ENCODE measurements around the gene SRR. TPM values are rescaled to one million over a fixed set of nuclear protein-coding genes. Genes with fewer than 3 reads are reported as not detected.

SRR gene
- total RNA-seq, 1 experiment from 2014 or later, result 52.3 TPM

DNA sequence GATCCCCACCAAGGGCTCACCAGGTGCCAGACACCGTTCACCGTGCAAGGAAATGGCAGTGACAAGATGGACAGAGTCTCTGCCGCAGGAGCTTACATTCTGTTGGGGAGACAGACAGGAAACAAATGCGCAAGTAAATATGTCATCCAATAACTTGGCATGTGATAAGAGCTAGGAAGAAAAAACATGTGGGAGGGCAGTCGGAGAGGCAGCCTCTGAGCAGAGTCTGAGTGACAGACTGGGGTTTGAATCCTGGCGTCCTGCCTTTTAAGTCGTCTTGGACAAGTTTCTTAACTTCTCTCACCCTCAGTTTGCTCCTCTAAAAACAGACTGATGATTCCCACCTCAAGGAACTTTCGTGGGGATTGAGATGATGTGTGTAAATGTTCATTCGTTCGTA, 40.8 kb downstream of the SRR start:
- no peaks in the 10 kb centered on the region for H3K36me3 ChIP-seq (ENCODE audit: low read depth)
- peaks cover 47% of the 10 kb centered on the region for H3F3A ChIP-seq (ENCODE audit: insufficient read depth, low read depth)
- DNase-seq, result no peak
- H3K4me2 ChIP-seq, result no peak overlapping the region
- H3K4me1 ChIP-seq (replicated peaks; ENCODE audit: insufficient read depth), result peaks cover 34% of the 10 kb centered on the region
- CTCF ChIA-PET, result no interaction called here
- H3K79me2 ChIP-seq (ENCODE audit: low read depth), result no peaks in the 10 kb centered on the region; the same call in 1 of the 2 replicates
- POLR2A ChIA-PET (ENCODE audit: unreplicated experiment), result no interaction called here
- intact Hi-C loops (cut with micrococcal nuclease; ENCODE audit: unreplicated experiment), result no loop called here
- no peak overlapping the region for H3K27ac ChIP-seq
- no peak overlapping the region for H3K4me3 ChIP-seq
- H3K9me3 ChIP-seq (ENCODE audit: insufficient read depth, low read depth), result no peaks in the 10 kb centered on the region
- TF ChIP-seq, protein P1, sequence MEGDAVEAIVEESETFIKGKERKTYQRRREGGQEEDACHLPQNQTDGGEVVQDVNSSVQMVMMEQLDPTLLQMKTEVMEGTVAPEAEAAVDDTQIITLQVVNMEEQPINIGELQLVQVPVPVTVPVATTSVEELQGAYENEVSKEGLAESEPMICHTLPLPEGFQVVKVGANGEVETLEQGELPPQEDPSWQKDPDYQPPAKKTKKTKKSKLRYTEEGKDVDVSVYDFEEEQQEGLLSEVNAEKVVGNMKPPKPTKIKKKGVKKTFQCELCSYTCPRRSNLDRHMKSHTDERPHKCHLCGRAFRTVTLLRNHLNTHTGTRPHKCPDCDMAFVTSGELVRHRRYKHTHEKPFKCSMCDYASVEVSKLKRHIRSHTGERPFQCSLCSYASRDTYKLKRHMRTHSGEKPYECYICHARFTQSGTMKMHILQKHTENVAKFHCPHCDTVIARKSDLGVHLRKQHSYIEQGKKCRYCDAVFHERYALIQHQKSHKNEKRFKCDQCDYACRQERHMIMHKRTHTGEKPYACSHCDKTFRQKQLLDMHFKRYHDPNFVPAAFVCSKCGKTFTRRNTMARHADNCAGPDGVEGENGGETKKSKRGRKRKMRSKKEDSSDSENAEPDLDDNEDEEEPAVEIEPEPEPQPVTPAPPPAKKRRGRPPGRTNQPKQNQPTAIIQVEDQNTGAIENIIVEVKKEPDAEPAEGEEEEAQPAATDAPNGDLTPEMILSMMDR (conservative IDR thresholded peaks at IDR 0.05), result no peak
- TF ChIP-seq EZH2 (IDR thresholded peaks at IDR 0.05; ENCODE audit: low read depth), result no peak
- H4K20me1 ChIP-seq (ENCODE audit: insufficient read depth), result no peaks in the 10 kb centered on the region
- H2AFZ ChIP-seq, result no peak overlapping the region
- BruUV-seq (replicated peaks), result no TSS peak
- H3K27me3 ChIP-seq (ENCODE audit: insufficient read depth, low read depth), result no peaks in the 10 kb centered on the region
- no peaks in the 10 kb centered on the region for H3K9me2 ChIP-seq (ENCODE audit: insufficient read depth)

DNA sequence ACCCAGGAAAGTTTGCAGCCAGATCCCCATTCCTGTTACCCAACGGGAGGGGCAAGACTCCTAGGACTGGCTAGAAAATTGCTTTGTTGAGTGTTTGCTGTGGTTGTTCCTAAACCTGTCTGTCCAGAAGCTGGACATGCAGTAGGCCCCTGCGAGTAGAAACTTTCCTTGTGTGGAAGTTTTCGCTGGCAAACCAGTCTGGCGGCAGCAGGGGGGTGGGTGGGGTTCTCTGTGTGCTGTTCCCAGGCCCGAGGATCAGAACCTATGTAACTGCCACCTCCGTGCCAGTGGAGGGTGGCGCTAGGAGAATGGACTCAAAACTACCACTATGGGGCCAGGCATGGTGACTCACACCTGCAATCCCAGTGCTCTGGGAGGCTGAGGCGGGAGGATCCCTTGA, 42.7 kb downstream of the SRR start:
- CTCF ChIA-PET, result interaction anchor here (0.6 to 1.0 kb wide), 3 partner anchors 8 to 39 kb away, joined by 3 to 6 read pairs (median 3); no protein-coding TSS in a partner anchor
- Histone ChIP-seq H3K9me2 (ENCODE audit: insufficient read depth) (no peaks in the 10 kb centered on the region), H3K36me3 (ENCODE audit: low read depth) (no peaks in the 10 kb centered on the region), H2AFZ (no peak overlapping the region), H3K4me3 (no peak overlapping the region), H3K4me1 (replicated peaks; ENCODE audit: insufficient read depth) (peaks cover 34% of the 10 kb centered on the region), H3K9me3 (ENCODE audit: insufficient read depth, low read depth) (no peaks in the 10 kb centered on the region), H3K79me2 (ENCODE audit: low read depth) (no peaks in the 10 kb centered on the region; the same call in 1 of the 2 replicates), H3K27ac (peak overlapping the region; percentile 77), H3F3A (ENCODE audit: insufficient read depth, low read depth) (peaks cover 48% of the 10 kb centered on the region), H3K27me3 (ENCODE audit: insufficient read depth, low read depth) (no peaks in the 10 kb centered on the region), H3K4me2 (peak overlapping the region; percentile 62), H4K20me1 (ENCODE audit: insufficient read depth) (no peaks in the 10 kb centered on the region)
- intact Hi-C loops (cut with micrococcal nuclease; ENCODE audit: unreplicated experiment), result loop anchor here (1.0 to 2.0 kb wide), 2 partner anchors 8 to 44 kb away; partner anchors contain the start of genes SMG6 and SRR
- POLR2A ChIA-PET (ENCODE audit: unreplicated experiment), result interaction anchor here (0.7 kb wide), 1 partner anchor 15 kb away, joined by 3 read pairs; no protein-coding TSS in a partner anchor
- no TSS peak for BruUV-seq (replicated peaks)
- DNase-seq, result peak; percentile 75 to 91
- TF ChIP-seq, protein P1 (conservative IDR thresholded peaks at IDR 0.05), result no peak
- TF ChIP-seq EZH2 (IDR thresholded peaks at IDR 0.05; ENCODE audit: low read depth), result no peak

DNA sequence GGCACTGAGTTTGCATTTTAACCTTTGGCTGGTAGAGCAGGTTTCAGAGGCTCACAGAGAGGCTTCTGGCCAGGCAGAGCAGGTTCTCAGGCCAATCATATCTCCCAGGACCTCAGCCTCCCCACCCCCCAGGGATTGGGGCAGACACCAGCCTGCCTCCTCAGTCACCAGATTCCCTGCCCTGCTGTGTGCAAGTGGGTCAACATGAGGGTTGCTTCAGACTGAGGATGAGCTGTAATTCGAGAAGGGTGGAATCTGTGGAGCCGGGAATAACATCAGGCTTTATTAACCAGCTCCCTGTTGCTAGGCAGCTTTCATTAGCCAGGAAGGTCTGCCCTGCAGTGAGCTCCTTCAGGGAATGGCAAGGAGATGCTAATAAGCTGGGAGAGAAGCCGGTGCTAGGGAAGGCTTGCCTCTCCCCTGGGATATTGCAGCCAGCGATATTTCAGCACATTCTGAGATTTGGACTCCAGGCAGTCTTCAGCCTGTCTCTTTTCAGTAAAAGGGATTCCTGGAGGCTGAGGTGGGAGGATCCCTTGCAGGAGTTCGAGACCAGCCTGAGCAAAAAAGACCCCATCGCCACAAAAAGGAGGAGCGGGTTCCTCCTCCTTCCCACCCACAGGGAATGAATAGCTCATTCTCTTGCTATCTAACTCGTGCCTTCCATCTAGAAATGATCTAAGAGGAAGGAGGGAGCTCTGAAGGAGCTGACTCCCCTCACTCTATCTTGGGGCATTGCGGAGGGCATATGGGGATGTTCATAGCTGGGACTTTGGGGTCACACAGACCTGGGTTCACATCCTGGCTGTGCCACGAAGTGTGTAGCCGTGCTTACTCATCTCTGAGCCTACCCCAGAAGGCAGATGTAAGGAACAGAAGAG, 44.3 kb downstream of the SRR start:
- peak overlapping the region; percentile 77 for H3K27ac ChIP-seq
- DNase-seq, result peak; percentile 93 to 95
- CTCF ChIA-PET, result interaction anchor here (0.6 to 1.4 kb wide), 5 partner anchors 10 to 1418 kb away, joined by 3 to 7 read pairs (median 4); no protein-coding TSS in a partner anchor

More for the DNA sequence above, 44.3 kb downstream of the SRR start:
- Histone ChIP-seq H3K4me2 (peak overlapping the region; percentile 62), H3K9me3 (ENCODE audit: insufficient read depth, low read depth) (no peaks in the 10 kb centered on the region), H3K4me3 (no peak overlapping the region), H3K4me1 (replicated peaks; ENCODE audit: insufficient read depth) (peaks cover 34% of the 10 kb centered on the region), H3K79me2 (ENCODE audit: low read depth) (no peaks in the 10 kb centered on the region; the same call in 1 of the 2 replicates), H3F3A (ENCODE audit: insufficient read depth, low read depth) (peaks cover 53% of the 10 kb centered on the region), H2AFZ (no peak overlapping the region), H3K9me2 (ENCODE audit: insufficient read depth) (no peaks in the 10 kb centered on the region), H4K20me1 (ENCODE audit: insufficient read depth) (no peaks in the 10 kb centered on the region), H3K36me3 (ENCODE audit: low read depth) (no peaks in the 10 kb centered on the region), H3K27me3 (ENCODE audit: insufficient read depth, low read depth) (no peaks in the 10 kb centered on the region)
- TF ChIP-seq EZH2 (IDR thresholded peaks at IDR 0.05; ENCODE audit: low read depth), result no peak
- TF ChIP-seq, protein P1 (conservative IDR thresholded peaks at IDR 0.05), result no peak
- POLR2A ChIA-PET (ENCODE audit: unreplicated experiment), result interaction anchor here (0.5 to 1.2 kb wide), 13 partner anchors 10 to 337 kb away, joined by 3 to 11 read pairs (median 4); partner anchors contain the start of genes SMG6, SRR and TSR1
- intact Hi-C loops (cut with micrococcal nuclease; ENCODE audit: unreplicated experiment), result loop anchor here (2.0 kb wide), 1 partner anchor 45 kb away; the partner anchor contains the start of genes SMG6 and SRR
- no TSS peak for BruUV-seq (replicated peaks)
